HL-60/S4 (cell line): Measurements from ENCODE around the gene CFAP99.

Source experiments
- in situ Hi-C: fragments of 300-500 bp; cut with MboI; formaldehyde crosslinking; loops from 2 replicates; pipeline ENCODE4 v1.14.3; 2022; ENCODE audit warnings: low sequenced_read_pairs

CFAP99 gene

GRCh38 chr4:2445130-2445529, 26.4 kb downstream of the CFAP99 start:
- in situ Hi-C loops = no loop called here

GRCh38 chr4:2445571-2445970, 26.8 kb downstream of the CFAP99 start:
- in situ Hi-C loops = no loop called here

- in situ Hi-C loops = no loop called here
These were observed 28.2 kb downstream of the CFAP99 start for GRCh38 chr4:2446656-2447564.

GRCh38 chr4:2448589-2448988, 29.8 kb downstream of the CFAP99 start:
- in situ Hi-C loops = no loop called here

- in situ Hi-C loops = no loop called here
These were observed 30.3 kb downstream of the CFAP99 start for GRCh38 chr4:2449051-2449450.

GRCh38 chr4:2449511-2450392, 31.0 kb downstream of the CFAP99 start:
- in situ Hi-C loops = no loop called here

GRCh38 chr4:2450394-2451035, 31.8 kb downstream of the CFAP99 start:
- in situ Hi-C loops = no loop called here

- in situ Hi-C loops = no loop called here
These were observed 32.3 kb downstream of the CFAP99 start for GRCh38 chr4:2451036-2451520.

GRCh38 chr4:2451821-2452785, 33.3 kb downstream of the CFAP99 start:
- in situ Hi-C loops = no loop called here

GRCh38 chr4:2457481-2458295, 38.9 kb downstream of the CFAP99 start:
- in situ Hi-C loops = no loop called here

GRCh38 chr4:2458546-2459491, 40.1 kb downstream of the CFAP99 start:
- in situ Hi-C loops = no loop called here

- in situ Hi-C loops = no loop called here
These were observed 41.0 kb downstream of the CFAP99 start for GRCh38 chr4:2459589-2460349.

- in situ Hi-C loops = no loop called here
These were observed 42.6 kb downstream of the CFAP99 start for GRCh38 chr4:2461246-2461960.

GRCh38 chr4:2462218-2462991, 43.6 kb downstream of the CFAP99 start:
- in situ Hi-C loops = no loop called here

GRCh38 chr4:2462992-2463762, 44.4 kb downstream of the CFAP99 start:
- in situ Hi-C loops = no loop called here
